HepG2 (cell line): ENCODE data around the gene CERS6. TPM values are rescaled to one million over a fixed set of nuclear protein-coding genes. Genes with fewer than 3 reads are reported as not detected.

ENCODE experiments used
- ATAC-seq: fragments of 200-7000 bp; cut with Tn5 transposase; 3 replicates; pipeline ENCODE4 v1.9.1; 2020; ENCODE audit warnings: mild to moderate bottlenecking, moderate library complexity
- BruUV-seq: library from RNA; stranded (reverse); fragments of 400-500 nt; replicated peaks from 2 replicates; lab custom pipeline; 2021; lab: Mats Ljungman, UMichigan
- CTCF ChIA-PET: fragments of 300-600 bp; formaldehyde crosslinking; extraction: SDS; loops from one replicate; lab custom pipeline; 2021; ENCODE audit warnings: low total read pairs, inconsistent platforms, low intra/inter-chr PET ratio; lab: Yijun Ruan, JAX
- POLR2A ChIA-PET: fragments of 350-600 bp; sonication (Branson Sonifier 250); formaldehyde crosslinking; loops from one replicate; lab custom pipeline; 2020; ENCODE audit warnings: antibody characterized with exemption, inconsistent platforms; lab: Yijun Ruan, JAX
- DNase-seq: peaks from one replicate; pipeline ENCODE4 v3.0.0-alpha.2; 2015; ENCODE audit warnings: low spot score
- FAIRE-seq: peaks from 3 replicates; lab custom pipeline; 2011; peaks lifted over from hg19 to GRCh38; lab: Jason Lieb, UNC
- H2AFZ ChIP-seq: one replicate; pipeline ENCODE4 v1.6.1; 2011; ENCODE audit warnings: low read length, inconsistent platforms
- H3K27ac ChIP-seq: fragments of 300-600 bp; 3 replicates; pipeline ENCODE4 v1.8.0; 2011; ENCODE audit warnings: mixed run types, mild to moderate bottlenecking, mixed read lengths, low read length, inconsistent platforms; ENCODE audit not compliant: insufficient read depth; ENCODE audit errors: extremely low read length
- H3K27me3 ChIP-seq, 2 experiments: fragments of 200-600 bp in 1 of 2; 2 replicates in 1 of 2; 3 replicates in 1 of 2; pipeline versions ENCODE4 v1.6.0 to v1.8.0; 2011; ENCODE audit warnings: low read length in 2 of 2, mild to moderate bottlenecking in 2 of 2, moderate library complexity in 2 of 2, inconsistent platforms in 1 of 2; ENCODE audit not compliant: insufficient read depth in 2 of 2, control insufficient read depth in 1 of 2
- H3K36me3 ChIP-seq, 2 experiments: fragments of 200-600 bp in 1 of 2; replicated peaks in 1 of 2; 2 replicates in 1 of 2; 3 replicates in 1 of 2; pipeline versions ENCODE4 v1.5.1 to v1.8.0; 2011; ENCODE audit warnings: low read length in 2 of 2, inconsistent platforms in 1 of 2; ENCODE audit not compliant: insufficient read depth in 2 of 2, control insufficient read depth in 1 of 2
- H3K4me1 ChIP-seq: 2 replicates; pipeline ENCODE4 v1.5.1; 2012; ENCODE audit warnings: low read length, inconsistent platforms; ENCODE audit not compliant: insufficient read depth
- H3K4me2 ChIP-seq: 2 replicates; pipeline ENCODE4 v1.6.0; 2011; ENCODE audit warnings: low read depth, low read length, inconsistent platforms
- H3K4me3 ChIP-seq, 3 experiments: fragments of 200-600 bp in 1 of 3; sonication (generic), shearing (Covaris generic) in 1 of 3; replicated peaks in 1 of 3; 2 replicates each; pipeline ENCODE4 v1.5.1; 2011 to 2016; ENCODE audit warnings: low read length in 3 of 3, inconsistent platforms in 2 of 3, low read depth in 2 of 3, mild to moderate bottlenecking in 2 of 3, control low read depth in 1 of 3, mixed read lengths in 1 of 3; ENCODE audit not compliant: insufficient read depth in 1 of 3
- H3K79me2 ChIP-seq: one replicate; pipeline ENCODE4 v1.6.1; 2011; ENCODE audit warnings: low read length, inconsistent platforms; ENCODE audit not compliant: insufficient read depth
- H3K9ac ChIP-seq: 2 replicates; pipeline ENCODE4 v1.6.0; 2011; ENCODE audit warnings: mild to moderate bottlenecking, low read depth, low read length, inconsistent platforms; ENCODE audit not compliant: insufficient read depth
- H3K9me3 ChIP-seq: 2 replicates; pipeline ENCODE4 v1.5.1; 2012; ENCODE audit warnings: mild to moderate bottlenecking, low read length
- H4K20me1 ChIP-seq: 2 replicates; pipeline ENCODE4 v1.6.0; 2011; ENCODE audit warnings: inconsistent platforms, mild to moderate bottlenecking, low read length, moderate library complexity; ENCODE audit not compliant: insufficient read depth
- CBX5 ChIP-seq: sonication (generic); formaldehyde crosslinking; IDR thresholded peaks from 2 replicates; pipeline ENCODE4 v1.4.0; 2020; ENCODE audit warnings: missing genetic modification reagents, borderline replicate concordance
- DMTF1 ChIP-seq: sonication (generic); formaldehyde crosslinking; IDR thresholded peaks from 2 replicates; pipeline ENCODE4 v1.4.0; 2020; ENCODE audit warnings: mild to moderate bottlenecking, missing genetic modification reagents
- KLF12 ChIP-seq: sonication (generic); formaldehyde crosslinking; IDR thresholded peaks from 2 replicates; pipeline ENCODE4 v1.4.0; 2020; ENCODE audit warnings: missing genetic modification reagents, borderline replicate concordance
- MBD4 ChIP-seq: IDR thresholded peaks from 2 replicates; pipeline ENCODE4 v1.6.1; 2012; ENCODE audit warnings: low read length, inconsistent platforms, borderline replicate concordance
- MXD4 ChIP-seq: IDR thresholded peaks from 2 replicates; pipeline ENCODE4 v1.6.1; 2016; ENCODE audit warnings: mild to moderate bottlenecking, missing biosample characterization, missing genetic modification reagents
- MYNN ChIP-seq: sonication (generic); formaldehyde crosslinking; IDR thresholded peaks from 2 replicates; pipeline ENCODE4 v1.4.0; 2020; ENCODE audit warnings: mild to moderate bottlenecking, low read depth, missing genetic modification reagents
- SMARCC2 ChIP-seq: fragments of 450-650 bp; IDR thresholded peaks from 2 replicates; pipeline ENCODE4 v1.6.1; 2017; ENCODE audit warnings: antibody characterized with exemption, mild to moderate bottlenecking
- ZBTB34 ChIP-seq: sonication (generic); formaldehyde crosslinking; IDR thresholded peaks from 2 replicates; pipeline ENCODE4 v1.8.0; 2022; ENCODE audit warnings: mild to moderate bottlenecking, missing genetic modification reagents
- ZBTB46 ChIP-seq: sonication (generic); formaldehyde crosslinking; IDR thresholded peaks from 2 replicates; pipeline ENCODE4 v1.4.0; 2020; ENCODE audit warnings: mild to moderate bottlenecking, missing genetic modification reagents, borderline replicate concordance
- ZIK1 ChIP-seq: sonication (generic); formaldehyde crosslinking; IDR thresholded peaks from 2 replicates; pipeline ENCODE4 v1.5.0; 2020; ENCODE audit warnings: mild to moderate bottlenecking, low read depth, missing genetic modification reagents, borderline replicate concordance
- ZNF121 ChIP-seq: sonication (generic); formaldehyde crosslinking; IDR thresholded peaks from 2 replicates; pipeline ENCODE4 v1.5.0; 2020; ENCODE audit warnings: mild to moderate bottlenecking, missing genetic modification reagents
- ZNF382 ChIP-seq: sonication (generic); formaldehyde crosslinking; IDR thresholded peaks from 2 replicates; pipeline ENCODE4 v1.5.0; 2020; ENCODE audit warnings: missing genetic modification reagents, mild to moderate bottlenecking, borderline replicate concordance
- ZNF670 ChIP-seq: sonication (generic); formaldehyde crosslinking; IDR thresholded peaks from 2 replicates; pipeline ENCODE4 v1.8.0; 2022; ENCODE audit warnings: mild to moderate bottlenecking, missing genetic modification reagents, borderline replicate concordance
- ZNF770 ChIP-seq: sonication (generic); formaldehyde crosslinking; IDR thresholded peaks from 2 replicates; pipeline ENCODE4 v1.5.0; 2020; ENCODE audit warnings: mild to moderate bottlenecking, missing genetic modification reagents
- ZNF790 ChIP-seq: sonication (generic); formaldehyde crosslinking; IDR thresholded peaks from 2 replicates; pipeline ENCODE4 v1.8.0; 2022; ENCODE audit warnings: missing genetic modification reagents, mild to moderate bottlenecking, borderline replicate concordance
- WGBS: methylation state at CpG from one replicate; pipeline ENCODE4 v1.1.6; 2017; ENCODE audit warnings: low lambda C conversion rate; 5-methylcytosine and 5-hydroxymethylcytosine counted together
- in situ Hi-C: cut with HindIII; loops from 2 replicates; pipeline ENCODE4 v1.10.0; 2017; ENCODE audit warnings: low pct_unique_long_range_greater_than_20kb; ENCODE audit not compliant: extremely low pct_ligation_motif_present
- intact Hi-C: fragments of 100-400 bp; cut with micrococcal nuclease; formaldehyde crosslinking; loops from one replicate; pipeline ENCODE4 v1.10.0; 2022; ENCODE audit not compliant: unreplicated experiment
- polyA plus RNA-seq, 8 experiments: library from polyadenylated mRNA; depleted of rRNA in 3 of 8; stranded (reverse) in 7 of 8; unstranded in 1 of 8; fragments of >200 nt; fragmentation: Illumina TruSeq in 4 of 8; extraction: Trizol in 4 of 8; gene quantifications; 2 replicates each; pipeline versions ENCODE4 v1.2.1 to v1.2.3, GENCODE V29; 2011 to 2016; ENCODE audit warnings: low read depth in 4 of 8, missing spikeins in 1 of 8, mixed read lengths in 1 of 8; ENCODE audit not compliant: insufficient read depth in 1 of 8
- total RNA-seq, 5 experiments: library from RNA; depleted of rRNA; stranded (reverse); fragments of >200 nt; fragmentation: Illumina TruSeq; extraction: Trizol; gene quantifications; 2 replicates each; pipeline ENCODE4 v1.2.3, GENCODE V29; 2016; ENCODE audit warnings: low read depth in 1 of 5

CERS6 gene
- total and polyA plus RNA-seq, 2 of the 13 experiments (the other 11 are each of a cell fraction or from before 2014, with no cell fraction given) = 10.1 to 20.3 TPM

GRCh38 chr2:168461942-168462331, 5.9 kb downstream of the CERS6 start (continued):
- no peak for TF ChIP-seq ZBTB46 (CRISPR knock-in tag)
- no peak for TF ChIP-seq ZIK1
- TF ChIP-seq MXD4 (CRISPR knock-in tag) = no peak

- in situ Hi-C loops (no loop called here), intact Hi-C loops (no loop called here)
- no peak for FAIRE-seq
- H2AFZ ChIP-seq = no peak overlapping the region
- BruUV-seq = no TSS peak
- no peaks in the 10 kb centered on the region; a peak in 1 of 5 replicates for H3K27me3 ChIP-seq
- no peak overlapping the region for H3K4me3 ChIP-seq
- ChIA-PET CTCF (no interaction called here), POLR2A (no interaction called here)
- peaks cover 75% of the 10 kb centered on the region for H3K79me2 ChIP-seq
- H4K20me1 ChIP-seq = peaks cover 10% of the 10 kb centered on the region
- no peak overlapping the region for H3K4me2 ChIP-seq
- 94% methylated on average over 2 of the region's 2 CpGs for WGBS
- no peaks in the 10 kb centered on the region for H3K36me3 ChIP-seq
- H3K9me3 ChIP-seq = no peaks in the 10 kb centered on the region
- DNase-seq = no peak
- no peak overlapping the region for H3K27ac ChIP-seq
- no peak overlapping the region for H3K9ac ChIP-seq
- no peak for ATAC-seq
- H3K4me1 ChIP-seq = peaks cover 65% of the 10 kb centered on the region
- no peak for TF ChIP-seq SMARCC2
- TF ChIP-seq ZNF121 (CRISPR knock-in tag) = peak; percentile 54
- no peak for TF ChIP-seq ZNF382 (CRISPR knock-in tag)
- TF ChIP-seq CBX5 (CRISPR knock-in tag) = no peak
- TF ChIP-seq ZBTB34 (CRISPR knock-in tag) = no peak
- TF ChIP-seq ZNF670 (CRISPR knock-in tag) = no peak
- no peak for TF ChIP-seq ZNF790 (CRISPR knock-in tag)
- TF ChIP-seq MYNN = no peak
- TF ChIP-seq DMTF1 (CRISPR knock-in tag) = no peak
- no peak for TF ChIP-seq MBD4
- peak; percentile 19; the same call in 1 of the 2 replicates for TF ChIP-seq ZNF770
- TF ChIP-seq KLF12 (CRISPR knock-in tag) = no peak
Observed at GRCh38 chr2:168462543-168463045, 6.5 kb downstream of the CERS6 start.
